Small intestine (tissue), 7 donors: ENCODE results near the gene TFE3. TPM values are rescaled to one million over a fixed set of nuclear protein-coding genes. Genes with fewer than 3 reads are reported as not detected.
"Not testable (repeated sequence)": the region's sequence is repeated elsewhere in the genome, so short reads cannot be mapped to it uniquely, and the experiment has no call there.

ENCODE experiments used
- DNase-seq, 2 donors: peaks; one replicate each; pipeline versions ENCODE4 v3.0.0 to v3.0.0-alpha.2; 2013
- FAIRE-seq: peaks from 2 replicates; lab custom pipeline; 2012; peaks lifted over from hg19 to GRCh38; lab: Jason Lieb, UNC
- H3K27ac ChIP-seq, 3 donors: one replicate each; pipeline ENCODE4 v1.5.1; 2013; ENCODE audit warnings: low read length in 2 of 3, mild to moderate bottlenecking in 2 of 3, control low read depth in 1 of 3, inconsistent platforms in 1 of 3, low read depth in 1 of 3, moderate library complexity in 1 of 3
- H3K27me3 ChIP-seq, 3 donors: one replicate each; pipeline ENCODE4 v1.6.1; 2013; ENCODE audit warnings: low read length in 3 of 3, inconsistent platforms in 1 of 3; ENCODE audit not compliant: control insufficient read depth in 3 of 3, insufficient read depth in 3 of 3
- H3K36me3 ChIP-seq, 3 donors: one replicate each; pipeline ENCODE4 v1.6.1; 2013; ENCODE audit warnings: low read length in 3 of 3, inconsistent platforms in 1 of 3, low read depth in 1 of 3, mild to moderate bottlenecking in 1 of 3, moderate library complexity in 1 of 3; ENCODE audit not compliant: control insufficient read depth in 3 of 3, insufficient read depth in 2 of 3
- H3K4me1 ChIP-seq, 3 donors: one replicate each; pipeline ENCODE4 v1.6.1; 2013; ENCODE audit warnings: low read length in 2 of 3, inconsistent platforms in 1 of 3, low read depth in 1 of 3, mild to moderate bottlenecking in 1 of 3, moderate library complexity in 1 of 3; ENCODE audit not compliant: control insufficient read depth in 3 of 3, insufficient read depth in 2 of 3
- H3K4me3 ChIP-seq, 3 donors: one replicate each; pipeline ENCODE4 v1.5.1; 2013; ENCODE audit warnings: low read length in 3 of 3, control low read depth in 1 of 3, inconsistent platforms in 1 of 3, low read depth in 1 of 3, mild to moderate bottlenecking in 1 of 3, moderate library complexity in 1 of 3
- H3K9me3 ChIP-seq, 2 donors: one replicate each; pipeline ENCODE4 v1.6.1; 2013; ENCODE audit warnings: low read depth in 1 of 2, low read length in 1 of 2; ENCODE audit not compliant: control insufficient read depth in 2 of 2, insufficient read depth in 1 of 2
- whole genome bisulfite sequencing, 3 donors: extraction: QIAGEN DNeasy Blood & Tissue Kit; methylation state at CpG; one replicate each; pipeline ENCODE4 v1.1.7; 2013; 5-methylcytosine and 5-hydroxymethylcytosine counted together
- polyA plus RNA-seq, 4 donors: library from polyadenylated mRNA; stranded (reverse) in 3 of 4; unstranded in 1 of 4; fragments of 200-250 nt in 3 of 4; fragments of 120-200 nt in 1 of 4; gene quantifications; one replicate each; pipeline versions ENCODE4 v1.2.1 to v1.2.3, GENCODE V29; 2013
- donor health status: healthy with polysubstance abuse.
- donor health status: control.
- donor health status: control.
- donor health status: Bipolar disorder and iron deficiency.
- donor health status: healthy.

TFE3 gene
- polyA plus RNA-seq, 4 donors, result 23.3 to 27.4 (median 23.6) TPM

DNA sequence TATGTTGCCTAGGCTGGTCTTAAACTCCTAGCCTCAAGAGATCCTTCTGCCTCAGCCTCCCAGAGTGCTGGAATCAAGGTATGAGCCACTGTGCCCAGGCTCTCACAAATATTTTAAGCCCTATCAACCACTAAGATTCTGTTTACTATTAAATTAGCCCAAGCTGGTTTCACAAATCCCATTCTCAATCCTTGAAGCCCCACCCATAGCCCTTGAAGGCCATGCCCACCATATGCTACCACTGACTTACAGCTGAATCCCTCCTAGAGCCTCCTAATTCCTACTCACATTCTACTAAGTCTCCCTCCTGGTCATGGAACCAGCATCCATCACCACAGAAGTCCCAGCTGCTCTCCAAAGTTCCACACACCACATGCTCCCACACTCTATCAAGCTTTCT is 50.8 kb downstream of the TFE3 start:
- H3K4me1 ChIP-seq, result no peaks in the 10 kb centered on the region
- no peak overlapping the region for H3K4me3 ChIP-seq
- H3K9me3 ChIP-seq, result no peaks in the 10 kb centered on the region
- DNase-seq, result no peak
- no peak for FAIRE-seq
- H3K27me3 ChIP-seq, result no peaks in the 10 kb centered on the region
- H3K27ac ChIP-seq, result no peak overlapping the region
- H3K36me3 ChIP-seq, result peaks cover 0 to 56% (median 11%) of the 10 kb centered on the region in 3 donors

DNA sequence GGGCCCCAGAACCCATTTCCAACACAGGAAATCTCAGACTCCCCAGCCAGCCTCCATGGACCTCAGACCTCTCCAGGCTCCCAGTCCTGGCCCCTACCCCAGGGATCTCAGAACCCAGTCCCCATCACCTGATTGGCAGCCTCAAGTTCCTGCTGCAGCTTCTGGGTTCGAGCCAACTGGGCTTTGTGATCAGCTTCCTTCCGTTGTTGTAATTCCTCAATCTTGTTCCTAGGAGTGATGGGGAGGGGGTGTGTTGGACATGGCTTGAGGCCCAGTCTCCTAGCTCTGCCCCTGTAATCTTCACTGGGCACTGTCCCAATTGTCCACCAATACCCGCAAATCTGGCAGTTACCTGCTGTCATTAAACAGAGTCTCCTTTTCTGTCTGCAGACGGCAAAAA is 53.7 kb downstream of the TFE3 start:
- Histone ChIP-seq H3K36me3 (peaks cover 0 to 51% (median 11%) of the 10 kb centered on the region in 3 donors), H3K9me3 (no peaks in the 10 kb centered on the region), H3K27ac (no peak overlapping the region), H3K4me1 (no peaks in the 10 kb centered on the region), H3K4me3 (no peak overlapping the region), H3K27me3 (no peaks in the 10 kb centered on the region)
- no peak for FAIRE-seq
- WGBS, 3 donors, result 81 to 86% (median 81%) methylated on average over 4 of the region's 4 CpGs
- DNase-seq, result no peak

- H3K27ac ChIP-seq, result no peak overlapping the region
- no peaks in the 10 kb centered on the region for H3K27me3 ChIP-seq
- peaks cover 4 to 48% (median 4%) of the 10 kb centered on the region in 3 donors for H3K36me3 ChIP-seq
- no peak for DNase-seq
- no peak overlapping the region for H3K4me3 ChIP-seq
- H3K4me1 ChIP-seq, result no peaks in the 10 kb centered on the region
- WGBS, 3 donors, result 73 to 80% (median 74%) methylated on average over 3 of the region's 3 CpGs
- no peaks in the 10 kb centered on the region for H3K9me3 ChIP-seq
- FAIRE-seq, result no peak
These were observed 59.3 kb downstream of the TFE3 start for GRCh38 chrX:48983896-48984295.

DNA sequence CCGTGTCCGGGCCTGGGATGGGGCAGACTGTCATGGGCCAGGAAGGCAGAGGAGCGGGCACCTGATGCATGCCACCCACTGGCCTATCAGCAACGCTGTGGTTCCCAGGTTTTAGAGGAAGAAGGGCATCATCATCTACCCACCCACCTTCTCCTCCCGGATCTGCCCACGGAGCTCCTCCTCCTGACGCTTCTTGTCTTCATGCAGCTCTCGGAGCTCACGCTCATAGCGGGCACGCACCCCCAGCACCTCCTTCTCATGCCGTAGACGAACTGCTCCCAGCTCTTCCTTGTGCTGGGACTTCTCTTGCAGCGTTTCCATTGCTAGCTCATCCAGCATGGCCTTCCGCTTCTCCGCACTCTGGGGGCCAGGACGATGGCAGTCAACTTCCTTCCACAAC is 60.1 kb downstream of the TFE3 start:
- DNase-seq, result no peak
- FAIRE-seq, result no peak
- Histone ChIP-seq H3K36me3 (peaks cover 4 to 44% (median 8%) of the 10 kb centered on the region in 3 donors), H3K27me3 (no peaks in the 10 kb centered on the region), H3K27ac (no peak overlapping the region), H3K4me1 (no peaks in the 10 kb centered on the region), H3K4me3 (no peak overlapping the region), H3K9me3 (no peaks in the 10 kb centered on the region)
- WGBS, 3 donors, result 88 to 92% (median 92%) methylated on average over 15 to 17 of the region's 17 CpGs

GRCh38 chrX:48981178-48981577 is 62.0 kb downstream of the TFE3 start:
- no peaks in the 10 kb centered on the region for H3K9me3 ChIP-seq
- FAIRE-seq, result no peak
- no peaks in the 10 kb centered on the region for H3K27me3 ChIP-seq
- H3K36me3 ChIP-seq, result peaks cover 4 to 43% (median 7%) of the 10 kb centered on the region in 3 donors
- H3K27ac ChIP-seq, result no peak overlapping the region
- H3K4me3 ChIP-seq, result no peak overlapping the region
- 89 to 95% (median 93%) methylated on average over 8 to 10 of the region's 10 CpGs for WGBS, 3 donors
- H3K4me1 ChIP-seq, result no peaks in the 10 kb centered on the region
- DNase-seq, result no peak

DNA sequence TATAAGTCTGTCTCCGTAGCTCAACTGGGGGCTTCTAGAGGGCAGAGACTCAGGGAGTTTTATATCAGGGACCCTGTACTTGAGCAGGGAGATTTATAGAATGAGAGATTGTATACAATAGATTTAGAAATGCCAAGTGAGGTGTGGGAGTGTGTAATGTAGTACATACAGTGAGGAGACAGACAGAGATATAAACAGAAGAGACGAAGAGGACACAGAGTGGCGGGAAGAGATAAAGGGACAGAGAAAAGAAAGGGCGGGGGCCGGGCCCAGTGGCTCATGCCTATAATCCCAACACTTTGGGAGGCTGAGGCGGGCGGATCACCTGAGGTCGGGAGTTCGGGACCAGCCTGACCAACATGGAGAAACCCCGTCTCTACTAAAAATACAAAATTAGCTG is 62.8 kb downstream of the TFE3 start:
- FAIRE-seq, H3K27ac ChIP-seq, H3K27me3 ChIP-seq, DNase-seq, H3K9me3 ChIP-seq, H3K4me1 ChIP-seq, H3K4me3 ChIP-seq: not testable (repeated sequence)
- peaks cover 4 to 49% (median 10%) of the 10 kb centered on the region in 3 donors for H3K36me3 ChIP-seq
- WGBS, 3 donors, result 75 to 95% (median 86%) methylated on average over 3 to 5 of the region's 10 CpGs

Other genes with a start within 250 kb of the TFE3 start
- 100 to 1,000 TPM in 2 of 4 donors, 10 to 100 TPM in 2; 51.5 to 110 (median 102) TPM for gene HDAC6, start 241.3 kb downstream of the TFE3 start, polyA plus RNA-seq
- under 1 TPM in 2 of 4 donors, not detected in 2; 0.07 to 0.09 TPM for gene ERAS, start 216.8 kb downstream of the TFE3 start, polyA plus RNA-seq
- gene PCSK1N, start 207.7 kb downstream of the TFE3 start, polyA plus RNA-seq, result 10 to 100 TPM in 2 of 4 donors, 1 to 10 TPM in 1, under 1 TPM in 1; 0.67 to 97.5 (median 13.5) TPM
- gene TIMM17B, start 145.6 kb downstream of the TFE3 start, polyA plus RNA-seq, result 10 to 100 TPM; 43.3 to 72.5 (median 66.1) TPM
- gene PQBP1, start 145.4 kb downstream of the TFE3 start, polyA plus RNA-seq, result 100 to 1,000 TPM in 2 of 4 donors, 10 to 100 TPM in 2; 77.8 to 186 (median 109) TPM
- gene SLC35A2, start 131.7 kb downstream of the TFE3 start, polyA plus RNA-seq, result 10 to 100 TPM in 2 of 4 donors, 1 to 10 TPM in 2; 8.1 to 31.5 (median 19.1) TPM
- gene PIM2, start 124.3 kb downstream of the TFE3 start, polyA plus RNA-seq, result 10 to 100 TPM in 2 of 4 donors, 1 to 10 TPM in 2; 2.9 to 35.1 (median 9.8) TPM
- 10 to 100 TPM; 28.3 to 57.5 (median 42.3) TPM for gene OTUD5, start 85.8 kb downstream of the TFE3 start, polyA plus RNA-seq
- gene KCND1, start 71.5 kb downstream of the TFE3 start, polyA plus RNA-seq, result 1 to 10 TPM in 2 of 4 donors, under 1 TPM in 2; 0.27 to 1.7 (median 0.78) TPM
- gene GRIPAP1, start 41.1 kb downstream of the TFE3 start, polyA plus RNA-seq, result 10 to 100 TPM; 18.1 to 43.1 (median 26.5) TPM
- 10 to 100 TPM in 3 of 4 donors, 1 to 10 TPM in 1; 5.7 to 26.8 (median 14.4) TPM for gene CCDC120, start 15.6 kb upstream of the TFE3 start, polyA plus RNA-seq
- 10 to 100 TPM in 1 of 4 donors, 1 to 10 TPM in 3; 1.3 to 12.8 (median 5.6) TPM for gene PRAF2, start 30.6 kb upstream of the TFE3 start, polyA plus RNA-seq
- 100 to 1,000 TPM in 1 of 4 donors, 10 to 100 TPM in 3; 47.3 to 122 (median 73.1) TPM for gene WDR45, start 36.5 kb upstream of the TFE3 start, polyA plus RNA-seq
- 10 to 100 TPM; 17.6 to 22.2 (median 19.6) TPM for gene GPKOW, start 80.4 kb upstream of the TFE3 start, polyA plus RNA-seq
- gene MAGIX, start 119.4 kb upstream of the TFE3 start, polyA plus RNA-seq, result 1 to 10 TPM; 3.1 to 10.0 (median 6.4) TPM
- gene PLP2, start 128.5 kb upstream of the TFE3 start, polyA plus RNA-seq, result 100 to 1,000 TPM in 2 of 4 donors, 10 to 100 TPM in 2; 47.6 to 189 (median 112) TPM
- gene PRICKLE3, start 143.0 kb upstream of the TFE3 start, polyA plus RNA-seq, result 1 to 10 TPM; 3.6 to 6.8 (median 5.5) TPM
- 10 to 100 TPM in 1 of 4 donors, 1 to 10 TPM in 3; 2.2 to 33.5 (median 7.0) TPM for gene SYP, start 156.8 kb upstream of the TFE3 start, polyA plus RNA-seq
- gene CACNA1F, start 190.0 kb upstream of the TFE3 start, polyA plus RNA-seq, result 1 to 10 TPM in 1 of 4 donors, under 1 TPM in 3; 0.22 to 1.7 (median 0.31) TPM
- 10 to 100 TPM; 11.1 to 18.8 (median 12.4) TPM for gene CCDC22, start 192.1 kb upstream of the TFE3 start, polyA plus RNA-seq
- under 1 TPM in 2 of 4 donors, not detected in 2; 0.31 to 0.47 TPM for gene FOXP3, start 221.4 kb upstream of the TFE3 start, polyA plus RNA-seq
- 1 to 10 TPM in 3 of 4 donors, under 1 TPM in 1; 0.67 to 3.4 (median 2.3) TPM for gene PPP1R3F, start 226.4 kb upstream of the TFE3 start, polyA plus RNA-seq